SH-SY5Y (cell line): ENCODE data around the gene ICE2.

Experiments used
- GATA2 ChIP-seq: IDR thresholded peaks from 2 replicates; pipeline ENCODE4 v1.6.1; 2011; ENCODE audit warnings: mild to moderate bottlenecking, low read depth, low read length
- GATA3 ChIP-seq: IDR thresholded peaks from 2 replicates; pipeline ENCODE4 v1.6.1; 2011; ENCODE audit warnings: low read depth, mild to moderate bottlenecking, low read length, moderate library complexity

DNA sequence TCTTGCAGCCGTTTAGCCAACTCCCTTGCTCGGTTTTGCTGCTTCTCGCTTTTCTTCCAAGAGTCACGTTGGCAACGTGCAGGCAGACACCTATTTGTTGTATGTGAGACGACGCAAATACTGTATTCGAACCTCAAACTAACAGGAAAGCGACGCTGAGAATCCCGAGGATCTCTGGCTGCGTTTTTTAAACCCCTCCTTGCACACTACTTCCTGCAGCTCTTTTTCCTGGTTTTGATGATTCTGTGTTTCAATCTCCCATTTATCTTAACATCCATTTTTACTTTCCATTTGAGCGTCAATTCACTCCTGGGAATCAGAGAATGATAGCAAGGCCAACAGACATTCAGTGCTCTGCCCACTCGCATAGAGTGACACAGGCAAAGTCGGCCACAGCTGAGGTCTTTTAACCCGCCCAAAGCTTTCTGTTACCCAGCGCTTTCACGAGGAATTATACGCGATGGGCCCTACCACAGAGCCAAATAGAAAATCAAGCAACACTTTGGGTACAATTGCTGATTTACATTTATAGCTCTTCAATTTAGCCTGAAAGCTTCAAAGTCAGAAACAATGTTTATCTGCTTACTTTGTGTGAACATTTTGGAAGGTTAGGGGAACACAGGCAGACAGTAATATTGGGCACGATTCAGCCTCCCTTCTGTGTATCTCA lies 79.6 kb downstream of the ICE2 start:
- TF ChIP-seq GATA3 (no peak), GATA2 (no peak)
